HepG2 (cell line): ENCODE results near the gene BCAT1. TPM values are rescaled to one million over a fixed set of nuclear protein-coding genes. Genes with fewer than 3 reads are reported as not detected.

Source experiments
- CREB1 ChIP-seq, 2 experiments: fragments of 450-650 bp in 1 of 2; IDR thresholded peaks; 2 replicates each; pipeline ENCODE4 v1.6.1; 2016 to 2017; ENCODE audit warnings: control low read depth in 1 of 2, mild to moderate bottlenecking in 1 of 2, missing compliant biosample characterization in 1 of 2, missing genetic modification characterization in 1 of 2
- CREB3 ChIP-seq: sonication (generic); formaldehyde crosslinking; IDR thresholded peaks from 2 replicates; pipeline ENCODE4 v1.5.0; 2020; ENCODE audit warnings: missing genetic modification reagents
- ELF3 ChIP-seq: IDR thresholded peaks from 2 replicates; pipeline ENCODE4 v1.6.1; 2016; ENCODE audit warnings: missing genetic modification reagents, missing compliant biosample characterization
- ETS1 ChIP-seq: sonication (generic); formaldehyde crosslinking; IDR thresholded peaks from 2 replicates; pipeline ENCODE4 v1.4.0; 2020; ENCODE audit warnings: missing genetic modification reagents
- ETV5 ChIP-seq: IDR thresholded peaks from 2 replicates; pipeline ENCODE4 v1.6.1; 2018; ENCODE audit warnings: missing biosample characterization, missing genetic modification reagents, inconsistent platforms, borderline replicate concordance
- HDAC1 ChIP-seq: sonication (generic); formaldehyde crosslinking; IDR thresholded peaks from 2 replicates; pipeline ENCODE4 v1.5.1; 2020; ENCODE audit warnings: mild to moderate bottlenecking, missing genetic modification reagents
- HNRNPLL ChIP-seq: fragments of 200-400 bp; formaldehyde crosslinking; IDR thresholded peaks from 2 replicates; pipeline ENCODE4 v1.6.1; 2017; ENCODE audit warnings: mild to moderate bottlenecking, low read depth, low read length; ENCODE audit not compliant: poor library complexity, severe bottlenecking
- KAT7 ChIP-seq: IDR thresholded peaks from 2 replicates; pipeline ENCODE4 v1.6.1; 2018; ENCODE audit warnings: borderline replicate concordance, missing compliant biosample characterization
- NPAS2 ChIP-seq: sonication (generic); formaldehyde crosslinking; IDR thresholded peaks from 2 replicates; pipeline ENCODE4 v1.8.0; 2022; ENCODE audit warnings: mild to moderate bottlenecking, missing genetic modification reagents, borderline replicate concordance
- RBM22 ChIP-seq: fragments of 200-400 bp; formaldehyde crosslinking; optimal IDR thresholded peaks from 2 replicates; pipeline ENCODE3; 2017; ENCODE audit warnings: mild to moderate bottlenecking, low read length, moderate library complexity
- SNAPC5 ChIP-seq: sonication (generic); formaldehyde crosslinking; IDR thresholded peaks from 2 replicates; pipeline ENCODE4 v1.8.1; 2023; ENCODE audit warnings: mild to moderate bottlenecking, missing genetic modification reagents, borderline replicate concordance
- SOX5 ChIP-seq: IDR thresholded peaks from 2 replicates; pipeline ENCODE4 v1.6.1; 2016; ENCODE audit warnings: borderline replicate concordance
- TERF1 ChIP-seq: sonication (generic); formaldehyde crosslinking; IDR thresholded peaks from 2 replicates; pipeline ENCODE4 v1.8.0; 2022; ENCODE audit warnings: mild to moderate bottlenecking, missing genetic modification reagents, moderate library complexity
- THAP9 ChIP-seq: sonication (generic); formaldehyde crosslinking; IDR thresholded peaks from 2 replicates; pipeline ENCODE4; 2020; ENCODE audit warnings: missing genetic modification reagents, mild to moderate bottlenecking, borderline replicate concordance
- ZFP62 ChIP-seq: sonication (generic); formaldehyde crosslinking; IDR thresholded peaks from 2 replicates; pipeline ENCODE4 v1.4.0; 2020; ENCODE audit warnings: missing genetic modification reagents
- ZNF496 ChIP-seq: sonication (generic); formaldehyde crosslinking; IDR thresholded peaks from 2 replicates; pipeline ENCODE4 v1.8.1; 2023; ENCODE audit warnings: mild to moderate bottlenecking, moderate library complexity, missing genetic modification reagents; ENCODE audit not compliant: insufficient replicate concordance
- ZNF574 ChIP-seq: sonication (generic); formaldehyde crosslinking; IDR thresholded peaks from 2 replicates; pipeline ENCODE4 v1.4.0; 2020; ENCODE audit warnings: missing genetic modification reagents
- polyA plus RNA-seq, 8 experiments: library from polyadenylated mRNA; depleted of rRNA in 3 of 8; stranded (reverse) in 7 of 8; unstranded in 1 of 8; fragments of >200 nt; fragmentation: Illumina TruSeq in 4 of 8; extraction: Trizol in 4 of 8; gene quantifications; 2 replicates each; pipeline versions ENCODE4 v1.2.1 to v1.2.3, GENCODE V29; 2011 to 2016; ENCODE audit warnings: low read depth in 4 of 8, missing spikeins in 1 of 8, mixed read lengths in 1 of 8; ENCODE audit not compliant: insufficient read depth in 1 of 8
- total RNA-seq, 5 experiments: library from RNA; depleted of rRNA; stranded (reverse); fragments of >200 nt; fragmentation: Illumina TruSeq; extraction: Trizol; gene quantifications; 2 replicates each; pipeline ENCODE4 v1.2.3, GENCODE V29; 2016; ENCODE audit warnings: low read depth in 1 of 5

Gene BCAT1
- total and polyA plus RNA-seq, 2 of the 13 experiments (the other 11 are each of a cell fraction or from before 2014, with no cell fraction given): 8.0 to 75.5 TPM

- peak; percentile 56 for TF ChIP-seq HNRNPLL
- TF ChIP-seq ZNF574 (CRISPR knock-in tag): peak; percentile 76; the same call in 1 of the 2 replicates
- no peak for TF ChIP-seq NPAS2 (CRISPR knock-in tag)
- no peak for TF ChIP-seq CREB3
- TF ChIP-seq KAT7 (CRISPR knock-in tag): peak; percentile 97; the same call in 1 of the 2 replicates
- TF ChIP-seq ETV5: 0 out of 2 replicates have a peak, but pooled peaks have one; percentile 37
- TF ChIP-seq SNAPC5 (CRISPR knock-in tag): no peak
- peak; percentile 46; the same call in 1 of the 2 replicates for TF ChIP-seq ELF3 (CRISPR knock-in tag)
- TF ChIP-seq ZNF496 (CRISPR knock-in tag): no peak
- no peak for TF ChIP-seq ZFP62 (CRISPR knock-in tag)
- no peak for TF ChIP-seq CREB1 (IDR thresholded peaks at IDR 0.05)
- TF ChIP-seq CREB1 (CRISPR knock-in tag; IDR thresholded peaks at IDR 0.05): no peak
- TF ChIP-seq TERF1 (CRISPR knock-in tag): no peak
- peak; percentile 72 for TF ChIP-seq HDAC1
- TF ChIP-seq THAP9 (CRISPR knock-in tag): peak; percentile 70; the same call in 1 of the 2 replicates
- no peak for TF ChIP-seq RBM22
- no peak for TF ChIP-seq ETS1 (CRISPR knock-in tag)
- TF ChIP-seq SOX5 (CRISPR knock-in tag): peak; percentile 20; the same call in 1 of the 2 replicates
Observed at GRCh38 chr12:24948757-24949722, at the start of gene BCAT1 (continued).
